Stimulated activated CD4-positive, alpha-beta T cell treated with anti-CD3 and anti-CD28 coated beads, Interleukin-4, amount 100 ng/mL, for 1 hour (primary cell): ENCODE data around the gene SIGLEC10.

Source experiments
- DNase-seq: peaks from one replicate; pipeline ENCODE4 v3.0.0-alpha.2; 2020

The SIGLEC10 gene

GRCh38 chr19:51365211-51365964 is 52.1 kb downstream of the SIGLEC10 start:
- no peak for DNase-seq

- no peak for DNase-seq
These were observed 53.0 kb downstream of the SIGLEC10 start for GRCh38 chr19:51364200-51365106.

DNA sequence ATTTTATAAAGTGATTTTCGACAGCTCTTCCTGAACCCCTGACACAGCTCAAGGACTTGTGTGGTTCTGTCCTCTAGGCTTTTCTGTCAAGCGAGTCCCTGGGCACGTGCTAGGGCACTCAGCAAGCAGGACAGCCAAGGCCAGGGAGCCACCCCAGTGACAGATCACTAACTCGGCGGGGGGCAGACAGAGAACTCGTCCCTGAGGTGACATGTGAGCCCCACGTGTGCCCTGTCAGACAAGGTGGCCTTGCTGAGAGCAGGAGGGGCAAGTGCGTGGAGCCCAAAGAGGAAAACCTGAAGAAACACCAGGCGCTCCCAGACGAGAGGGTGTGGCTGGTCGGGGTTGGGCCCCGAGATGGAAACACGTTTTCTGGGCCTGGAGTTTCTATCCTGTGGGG is 56.2 kb downstream of the SIGLEC10 start:
- DNase-seq = no peak
